IMR-90 (cell line): ENCODE results near the gene SEMA4D. TPM values are rescaled to one million over a fixed set of nuclear protein-coding genes. Genes with fewer than 3 reads are reported as not detected.

ENCODE experiments used
- ATAC-seq: fragments of 200-7000 bp; cut with Tn5 transposase; 2 replicates; pipeline ENCODE4 v1.9.1; 2020; ENCODE audit warnings: low read depth, mild to moderate bottlenecking, moderate library complexity
- BruUV-seq: library from RNA; stranded (reverse); fragments of 400-500 nt; replicated peaks from 2 replicates; lab custom pipeline; 2021; lab: Mats Ljungman, UMichigan
- CTCF ChIA-PET: fragments of 300-600 bp; formaldehyde crosslinking; extraction: SDS; loops from one replicate; lab custom pipeline; 2021; ENCODE audit warnings: antibody characterized with exemption; lab: Yijun Ruan, JAX
- POLR2A ChIA-PET: fragments of 300-600 bp; sonication (Branson Sonifier 250); formaldehyde crosslinking; loops from one replicate; lab custom pipeline; 2022; ENCODE audit warnings: antibody characterized with exemption; ENCODE audit not compliant: unreplicated experiment; lab: Charles Lee
- DNase-seq: peaks from one replicate; pipeline ENCODE4 v3.0.0; 2013
- H2AFZ ChIP-seq: replicated peaks from 2 replicates; pipeline ENCODE3; 2013; ENCODE audit warnings: low read length, mild to moderate bottlenecking; ENCODE audit not compliant: poor library complexity
- H2AK5ac ChIP-seq: 2 replicates; pipeline ENCODE4 v1.6.1; 2013; ENCODE audit warnings: low read depth, low read length, inconsistent platforms
- H2AK9ac ChIP-seq: replicated peaks from 2 replicates; pipeline ENCODE3; 2013; ENCODE audit warnings: mild to moderate bottlenecking, low read depth, low read length, moderate library complexity; ENCODE audit not compliant: poor library complexity
- H2BK120ac ChIP-seq: 2 replicates; pipeline ENCODE4 v1.6.1; 2013; ENCODE audit warnings: low read depth, low read length, inconsistent platforms
- H2BK15ac ChIP-seq: 3 replicates; pipeline ENCODE4 v1.6.1; 2013; ENCODE audit warnings: low read depth, low read length, inconsistent platforms
- H2BK20ac ChIP-seq: 2 replicates; pipeline ENCODE4 v1.6.1; 2013; ENCODE audit warnings: low read depth, mild to moderate bottlenecking, inconsistent platforms, low read length, moderate library complexity
- H2BK5ac ChIP-seq: 2 replicates; pipeline ENCODE4 v1.6.1; 2013; ENCODE audit warnings: mild to moderate bottlenecking, low read depth, low read length, inconsistent platforms; ENCODE audit not compliant: poor library complexity, severe bottlenecking
- H3K14ac ChIP-seq: replicated peaks from 2 replicates; pipeline ENCODE4 v1.6.1; 2013; ENCODE audit warnings: low read depth, low read length, inconsistent platforms
- H3K18ac ChIP-seq: 2 replicates; pipeline ENCODE4 v1.6.1; 2013; ENCODE audit warnings: low read depth, low read length, control low read depth
- H3K23ac ChIP-seq: 2 replicates; pipeline ENCODE4 v1.6.1; 2013; ENCODE audit warnings: low read depth, low read length, inconsistent platforms
- H3K27ac ChIP-seq: 2 replicates; pipeline ENCODE4 v1.5.1; 2013; ENCODE audit warnings: mild to moderate bottlenecking, control low read depth, low read length; ENCODE audit not compliant: insufficient read depth
- H3K27me3 ChIP-seq: 2 replicates; pipeline ENCODE4 v1.6.1; 2013; ENCODE audit warnings: low read length; ENCODE audit not compliant: control insufficient read depth, insufficient read depth
- H3K36me3 ChIP-seq: 2 replicates; pipeline ENCODE4 v1.6.1; 2013; ENCODE audit warnings: low read length, mixed read lengths; ENCODE audit not compliant: control insufficient read depth, insufficient read depth
- H3K4ac ChIP-seq: 2 replicates; pipeline ENCODE4 v1.6.1; 2013; ENCODE audit warnings: low read depth, low read length, inconsistent platforms
- H3K4me1 ChIP-seq: 2 replicates; pipeline ENCODE4 v1.6.1; 2013; ENCODE audit warnings: low read length, mixed read lengths; ENCODE audit not compliant: control insufficient read depth, insufficient read depth
- H3K4me2 ChIP-seq: 2 replicates; pipeline ENCODE4 v1.6.1; 2013; ENCODE audit warnings: low read depth, mild to moderate bottlenecking, control low read depth, low read length, moderate library complexity
- H3K4me3 ChIP-seq: 2 replicates; pipeline ENCODE4 v1.5.1; 2013; ENCODE audit warnings: low read depth, mild to moderate bottlenecking, control low read depth, low read length, moderate library complexity; ENCODE audit not compliant: insufficient read depth
- H3K56ac ChIP-seq: 2 replicates; pipeline ENCODE4 v1.6.1; 2013; ENCODE audit warnings: low read length, inconsistent platforms; ENCODE audit not compliant: insufficient read depth; ENCODE audit errors: extremely low read depth
- H3K79me1 ChIP-seq, 2 experiments: 2 replicates each; pipeline ENCODE4 v1.6.1; 2013; ENCODE audit warnings: low read length in 2 of 2, inconsistent platforms in 1 of 2, low read depth in 1 of 2
- H3K9ac ChIP-seq: 2 replicates; pipeline ENCODE4 v1.6.1; 2013; ENCODE audit warnings: low read depth, low read length, control low read depth
- H3K9me1 ChIP-seq: 2 replicates; pipeline ENCODE4 v1.6.1; 2013; ENCODE audit warnings: low read length, inconsistent platforms; ENCODE audit not compliant: insufficient read depth
- H3K9me3 ChIP-seq: 2 replicates; pipeline ENCODE4 v1.6.1; 2013; ENCODE audit warnings: low read length; ENCODE audit not compliant: control insufficient read depth, insufficient read depth
- H4K20me1 ChIP-seq: 2 replicates; pipeline ENCODE4 v1.6.1; 2013; ENCODE audit warnings: low read length, inconsistent platforms; ENCODE audit not compliant: insufficient read depth
- H4K5ac ChIP-seq: 2 replicates; pipeline ENCODE4 v1.6.1; 2013; ENCODE audit warnings: mild to moderate bottlenecking, low read depth, low read length, control low read depth
- H4K8ac ChIP-seq, 2 experiments: 2 replicates each; pipeline ENCODE4 v1.6.1; 2013; ENCODE audit warnings: low read depth in 2 of 2, low read length in 2 of 2, control low read depth in 1 of 2, inconsistent platforms in 1 of 2
- H4K91ac ChIP-seq: 2 replicates; pipeline ENCODE4 v1.6.1; 2013; ENCODE audit warnings: low read depth, low read length, inconsistent platforms; ENCODE audit not compliant: insufficient read depth
- BHLHE40 ChIP-seq: fragments of 150-350 bp; IDR thresholded peaks from 2 replicates; pipeline ENCODE4 v1.6.1; 2016; ENCODE audit warnings: mild to moderate bottlenecking, low read depth, low read length
- CEBPB ChIP-seq: IDR thresholded peaks from 2 replicates; pipeline ENCODE4 v1.6.1; 2012; ENCODE audit warnings: low read depth, low read length, improper control_type of control experiment
- CHD1 ChIP-seq: IDR thresholded peaks from 2 replicates; pipeline ENCODE4 v1.6.1; 2012; ENCODE audit warnings: low read depth, low read length, improper control_type of control experiment
- FOS ChIP-seq: fragments of 150-350 bp; IDR thresholded peaks from 2 replicates; pipeline ENCODE4 v1.6.1; 2016; ENCODE audit warnings: low read depth, low read length
- MAFK ChIP-seq: IDR thresholded peaks from 2 replicates; pipeline ENCODE4 v1.6.1; 2012; ENCODE audit warnings: low read depth, low read length, improper control_type of control experiment
- MAZ ChIP-seq: IDR thresholded peaks from 2 replicates; pipeline ENCODE4 v1.6.1; 2012; ENCODE audit warnings: low read depth, mild to moderate bottlenecking, low read length, improper control_type of control experiment, moderate library complexity, borderline replicate concordance
- MXI1 ChIP-seq: IDR thresholded peaks from 2 replicates; pipeline ENCODE4 v1.6.1; 2012; ENCODE audit warnings: low read depth, mild to moderate bottlenecking, low read length, moderate library complexity, borderline replicate concordance
- NFE2L2 ChIP-seq: fragments of 150-350 bp; IDR thresholded peaks from 2 replicates; pipeline ENCODE4 v1.6.1; 2016; ENCODE audit warnings: low read depth, mild to moderate bottlenecking, low read length
- POLR2A ChIP-seq: IDR thresholded peaks from 2 replicates; pipeline ENCODE4 v1.6.1; 2012; ENCODE audit warnings: mild to moderate bottlenecking, low read depth, low read length
- RAD21 ChIP-seq: IDR thresholded peaks from 2 replicates; pipeline ENCODE4 v1.6.1; 2012; ENCODE audit warnings: low read length, improper control_type of control experiment
- RCOR1 ChIP-seq: IDR thresholded peaks from 2 replicates; pipeline ENCODE4 v1.6.1; 2012; ENCODE audit warnings: mild to moderate bottlenecking, low read length, improper control_type of control experiment; ENCODE audit not compliant: insufficient replicate concordance
- RFX5 ChIP-seq: IDR thresholded peaks from 2 replicates; pipeline ENCODE4 v1.8.0; 2012; ENCODE audit warnings: low read depth, mild to moderate bottlenecking, low read length, moderate library complexity
- SMC3 ChIP-seq: fragments of 150-350 bp; IDR thresholded peaks from 2 replicates; pipeline ENCODE4 v1.6.1; 2016; ENCODE audit warnings: low read depth, mild to moderate bottlenecking, antibody characterized with exemption, low read length, moderate library complexity
- WGBS, 2 experiments: methylation state at CpG; one replicate each; pipeline versions ENCODE4 v1.1.5 to v1.1.7; 2013; ENCODE audit warnings: missing lambda C conversion rate in 2 of 2; ENCODE audit not compliant: insufficient read length in 1 of 2; ENCODE audit errors: extremely low coverage in 2 of 2; 5-methylcytosine and 5-hydroxymethylcytosine counted together
- dilution Hi-C: fragments of 300-500 bp; cut with HindIII; formaldehyde crosslinking; loops from one replicate; pipeline ENCODE4 v1.14.3; 2018; ENCODE audit warnings: low sequenced_read_pairs; ENCODE audit not compliant: unreplicated experiment
- in situ Hi-C: fragments of 300-500 bp; cut with MboI; formaldehyde crosslinking; loops from 3 replicates; pipeline ENCODE4 v1.14.3; 2019; ENCODE audit warnings: low sequenced_read_pairs, inconsistent platforms, mixed read lengths
- intact Hi-C: fragments of 100-400 bp; cut with micrococcal nuclease; formaldehyde crosslinking; loops from 2 replicates; pipeline ENCODE4 v1.10.0; 2022
- polyA plus RNA-seq, 3 experiments: library from polyadenylated mRNA; depleted of rRNA; stranded (reverse); fragments of >200 nt; gene quantifications; 2 replicates each; pipeline ENCODE4 v1.2.3, GENCODE V29; 2012; ENCODE audit warnings: low replicate concordance in 1 of 3
- total RNA-seq: library from RNA; depleted of rRNA; stranded (reverse); fragments of >200 nt; gene quantifications from 2 replicates; pipeline ENCODE4 v1.2.3, GENCODE V29; 2012
- TF ChIP-seq, protein P1 (sequence below): fragments of 150-350 bp; IDR thresholded peaks from 2 replicates; pipeline ENCODE4 v1.6.1; 2016; ENCODE audit warnings: low read depth, mild to moderate bottlenecking, low read length, moderate library complexity, borderline replicate concordance
- TF ChIP-seq, protein P2 (sequence below): conservative IDR thresholded peaks from 2 replicates; pipeline ENCODE4 v1.5.1; 2012; ENCODE audit warnings: mild to moderate bottlenecking, low read depth, low read length, improper control_type of control experiment
- TF ChIP-seq, protein P3 (sequence below): fragments of 150-350 bp; IDR thresholded peaks from 2 replicates; pipeline ENCODE4 v1.6.1; 2017; ENCODE audit warnings: mild to moderate bottlenecking, antibody characterized with exemption, low read length, low read depth

Gene SEMA4D
- total and polyA plus RNA-seq, 2 of the 4 experiments (the other 2 are of a cell fraction) = 0.90 to 1.5 TPM

DNA sequence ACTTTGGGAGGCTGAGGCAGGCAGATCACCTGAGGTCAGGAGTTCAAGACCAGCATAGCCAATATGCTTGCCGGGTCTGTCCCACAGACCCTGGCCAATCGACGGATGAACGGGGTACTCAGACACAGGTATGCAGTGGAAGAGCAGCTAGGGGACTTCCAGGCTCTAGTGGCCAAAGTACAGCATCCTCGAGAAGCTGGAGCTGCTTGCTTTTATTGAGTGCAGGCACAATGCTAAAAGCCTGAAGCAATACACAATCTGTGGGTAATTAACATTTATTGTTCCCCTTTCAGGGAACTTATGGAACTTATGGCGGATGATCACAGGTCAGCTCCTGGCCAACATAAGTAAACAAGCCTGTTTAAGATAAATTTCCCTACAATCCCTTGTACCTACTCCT, 32.8 kb upstream of the SEMA4D start:
- H4K20me1 ChIP-seq = no peaks in the 10 kb centered on the region
- dilution Hi-C loops = no loop called here
- no peaks in the 10 kb centered on the region for H3K4me1 ChIP-seq
- H2BK5ac ChIP-seq = no peak overlapping the region
- H3K27ac ChIP-seq = no peak overlapping the region
- H3K18ac ChIP-seq = no peak overlapping the region
- DNase-seq = no peak
- H3K79me1 ChIP-seq = no peaks in the 10 kb centered on the region
- H4K91ac ChIP-seq = no peak overlapping the region
- peaks cover 3% of the 10 kb centered on the region; the same call in 1 of the 2 replicates for H3K9me3 ChIP-seq
- no peak for ATAC-seq
- no peak overlapping the region for H2BK20ac ChIP-seq
- intact Hi-C loops = no loop called here
- CTCF ChIA-PET = interaction anchor here (0.6 kb wide), 1 partner anchor 9 kb away, joined by 3 read pairs; no protein-coding TSS in a partner anchor
- POLR2A ChIA-PET = no interaction called here
- H3K27me3 ChIP-seq = peaks cover 19% of the 10 kb centered on the region; the same call in 1 of the 2 replicates
- WGBS, 2 experiments = no CpG with 5 or more reads among the region's 6 CpGs
- H2AK5ac ChIP-seq = no peak overlapping the region
- no peak overlapping the region for H3K4me2 ChIP-seq
- in situ Hi-C loops = no loop called here
- no peak overlapping the region for H2AFZ ChIP-seq
- no peak overlapping the region for H2BK15ac ChIP-seq
- no peak for TF ChIP-seq RAD21
- TF ChIP-seq CEBPB = no peak
- TF ChIP-seq MAZ = no peak
- TF ChIP-seq MXI1 = no peak
- TF ChIP-seq, protein P1, sequence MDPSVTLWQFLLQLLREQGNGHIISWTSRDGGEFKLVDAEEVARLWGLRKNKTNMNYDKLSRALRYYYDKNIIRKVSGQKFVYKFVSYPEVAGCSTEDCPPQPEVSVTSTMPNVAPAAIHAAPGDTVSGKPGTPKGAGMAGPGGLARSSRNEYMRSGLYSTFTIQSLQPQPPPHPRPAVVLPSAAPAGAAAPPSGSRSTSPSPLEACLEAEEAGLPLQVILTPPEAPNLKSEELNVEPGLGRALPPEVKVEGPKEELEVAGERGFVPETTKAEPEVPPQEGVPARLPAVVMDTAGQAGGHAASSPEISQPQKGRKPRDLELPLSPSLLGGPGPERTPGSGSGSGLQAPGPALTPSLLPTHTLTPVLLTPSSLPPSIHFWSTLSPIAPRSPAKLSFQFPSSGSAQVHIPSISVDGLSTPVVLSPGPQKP = no peak
- TF ChIP-seq NFE2L2 = no peak
- TF ChIP-seq, protein P2, sequence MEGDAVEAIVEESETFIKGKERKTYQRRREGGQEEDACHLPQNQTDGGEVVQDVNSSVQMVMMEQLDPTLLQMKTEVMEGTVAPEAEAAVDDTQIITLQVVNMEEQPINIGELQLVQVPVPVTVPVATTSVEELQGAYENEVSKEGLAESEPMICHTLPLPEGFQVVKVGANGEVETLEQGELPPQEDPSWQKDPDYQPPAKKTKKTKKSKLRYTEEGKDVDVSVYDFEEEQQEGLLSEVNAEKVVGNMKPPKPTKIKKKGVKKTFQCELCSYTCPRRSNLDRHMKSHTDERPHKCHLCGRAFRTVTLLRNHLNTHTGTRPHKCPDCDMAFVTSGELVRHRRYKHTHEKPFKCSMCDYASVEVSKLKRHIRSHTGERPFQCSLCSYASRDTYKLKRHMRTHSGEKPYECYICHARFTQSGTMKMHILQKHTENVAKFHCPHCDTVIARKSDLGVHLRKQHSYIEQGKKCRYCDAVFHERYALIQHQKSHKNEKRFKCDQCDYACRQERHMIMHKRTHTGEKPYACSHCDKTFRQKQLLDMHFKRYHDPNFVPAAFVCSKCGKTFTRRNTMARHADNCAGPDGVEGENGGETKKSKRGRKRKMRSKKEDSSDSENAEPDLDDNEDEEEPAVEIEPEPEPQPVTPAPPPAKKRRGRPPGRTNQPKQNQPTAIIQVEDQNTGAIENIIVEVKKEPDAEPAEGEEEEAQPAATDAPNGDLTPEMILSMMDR = no peak
- TF ChIP-seq, protein P3, sequence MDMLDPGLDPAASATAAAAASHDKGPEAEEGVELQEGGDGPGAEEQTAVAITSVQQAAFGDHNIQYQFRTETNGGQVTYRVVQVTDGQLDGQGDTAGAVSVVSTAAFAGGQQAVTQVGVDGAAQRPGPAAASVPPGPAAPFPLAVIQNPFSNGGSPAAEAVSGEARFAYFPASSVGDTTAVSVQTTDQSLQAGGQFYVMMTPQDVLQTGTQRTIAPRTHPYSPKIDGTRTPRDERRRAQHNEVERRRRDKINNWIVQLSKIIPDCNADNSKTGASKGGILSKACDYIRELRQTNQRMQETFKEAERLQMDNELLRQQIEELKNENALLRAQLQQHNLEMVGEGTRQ = no peak
- TF ChIP-seq POLR2A = no peak
- no peak for TF ChIP-seq CHD1
- TF ChIP-seq MAFK = no peak
- no peak for TF ChIP-seq SMC3
- no peak for TF ChIP-seq BHLHE40
- TF ChIP-seq RFX5 = no peak
- TF ChIP-seq RCOR1 = no peak
- no peak for TF ChIP-seq FOS
- H4K8ac ChIP-seq = no peak overlapping the region
- no TSS peak for BruUV-seq
- H3K14ac ChIP-seq = no peak overlapping the region
- H3K56ac ChIP-seq = no peak overlapping the region
- H4K5ac ChIP-seq = no peak overlapping the region
- H3K36me3 ChIP-seq = no peaks in the 10 kb centered on the region
- no peak overlapping the region for H2BK120ac ChIP-seq
- H3K23ac ChIP-seq = no peak overlapping the region
- H3K9me1 ChIP-seq = no peaks in the 10 kb centered on the region
- no peak overlapping the region for H3K4me3 ChIP-seq
- H3K4ac ChIP-seq = no peak overlapping the region
- no peak overlapping the region for H3K9ac ChIP-seq
- no peak overlapping the region for H2AK9ac ChIP-seq
